SK-N-SH (cell line): ENCODE results near the gene CMTM8. TPM values are rescaled to one million over a fixed set of nuclear protein-coding genes. Genes with fewer than 3 reads are reported as not detected.

Experiments used
- CTCF ChIA-PET: fragments of 300-600, 350-600 bp; formaldehyde crosslinking; extraction: SDS; loops from one replicate; lab custom pipeline; 2021; lab: Yijun Ruan, JAX
- POLR2A ChIA-PET: fragments of 350-600 bp; sonication (Branson Sonifier 250); formaldehyde crosslinking; extraction: SDS; loops from one replicate; lab custom pipeline; 2020; ENCODE audit warnings: antibody characterized with exemption, inconsistent platforms; lab: Yijun Ruan, JAX
- DNase-seq: peaks from one replicate; pipeline ENCODE4 v3.0.0; 2012
- H2AFZ ChIP-seq: fragments of 200-600 bp; sonication (generic); 2 replicates; pipeline ENCODE4 v1.8.1; 2016; ENCODE audit warnings: antibody characterized with exemption, mild to moderate bottlenecking, low read depth
- H3F3A ChIP-seq: fragments of 200-600 bp; sonication (generic); replicated peaks from 2 replicates; pipeline ENCODE3; 2016; ENCODE audit warnings: antibody characterized with exemption, mild to moderate bottlenecking; ENCODE audit not compliant: insufficient read depth
- H3K27ac ChIP-seq, 2 experiments: fragments of 200-500 bp in 1 of 2; fragments of 200-600 bp in 1 of 2; sonication (Bioruptor generic) in 1 of 2; sonication (generic), shearing (Covaris generic) in 1 of 2; 2 replicates each; pipeline versions ENCODE4 v1.5.1 to v1.6.1; 2014 to 2016; ENCODE audit warnings: low read depth in 2 of 2, inconsistent platforms in 1 of 2, low read length in 1 of 2, mild to moderate bottlenecking in 1 of 2, mixed read lengths in 1 of 2
- H3K27me3 ChIP-seq: fragments of 200-600 bp; sonication (generic), shearing (Covaris generic); 2 replicates; pipeline ENCODE4 v1.6.1; 2016; ENCODE audit warnings: mixed run types; ENCODE audit not compliant: insufficient read depth
- H3K36me3 ChIP-seq, 2 experiments: fragments of 200-500 bp in 1 of 2; fragments of 200-600 bp in 1 of 2; sonication (Bioruptor generic) in 1 of 2; sonication (generic) in 1 of 2; replicated peaks in 1 of 2; 2 replicates each; pipeline versions ENCODE3 to v1.5.1; 2014 to 2016; ENCODE audit warnings: low read length in 1 of 2, mild to moderate bottlenecking in 1 of 2; ENCODE audit not compliant: insufficient read depth in 2 of 2, control insufficient read depth in 1 of 2
- H3K4me1 ChIP-seq, 2 experiments: fragments of 200-500 bp in 1 of 2; fragments of 200-600 bp in 1 of 2; sonication (Bioruptor generic) in 1 of 2; sonication (generic), shearing (Covaris generic) in 1 of 2; 2 replicates each; pipeline versions ENCODE4 v1.5.1 to v1.6.1; 2014 to 2016; ENCODE audit warnings: low read depth in 1 of 2, low read length in 1 of 2, mixed run types in 1 of 2; ENCODE audit not compliant: insufficient read depth in 2 of 2, control insufficient read depth in 1 of 2
- H3K4me2 ChIP-seq: fragments of 200-600 bp; sonication (generic), shearing (Covaris generic); 2 replicates; pipeline ENCODE4 v1.6.1; 2017; ENCODE audit warnings: mixed run types
- H3K4me3 ChIP-seq, 2 experiments: fragments of 200-500 bp in 1 of 2; fragments of 200-600 bp in 1 of 2; sonication (Bioruptor generic) in 1 of 2; sonication (generic), shearing (Covaris generic) in 1 of 2; 2 replicates each; pipeline versions ENCODE4 v1.5.1 to v1.8.1; 2014 to 2016; ENCODE audit warnings: low read depth in 2 of 2, inconsistent platforms in 1 of 2, low read length in 1 of 2, mild to moderate bottlenecking in 1 of 2, mixed read lengths in 1 of 2, moderate library complexity in 1 of 2
- H3K79me2 ChIP-seq: fragments of 200-600 bp; sonication (generic); 2 replicates; pipeline ENCODE4 v1.8.1; 2017; ENCODE audit warnings: mild to moderate bottlenecking; ENCODE audit not compliant: insufficient read depth
- H3K9ac ChIP-seq: fragments of 200-600 bp; sonication (generic); 2 replicates; pipeline ENCODE4 v1.6.1; 2017; ENCODE audit warnings: mixed run types
- H3K9me2 ChIP-seq: fragments of 200-600 bp; sonication (generic); 2 replicates; pipeline ENCODE4 v1.6.1; 2017; ENCODE audit warnings: mixed run types
- H3K9me3 ChIP-seq: fragments of 200-600 bp; sonication (generic); 2 replicates; pipeline ENCODE4 v1.6.1; 2017; ENCODE audit warnings: mixed run types, mild to moderate bottlenecking, moderate library complexity
- H4K20me1 ChIP-seq: fragments of 200-600 bp; sonication (generic); 2 replicates; pipeline ENCODE4 v1.6.1; 2017; ENCODE audit warnings: mild to moderate bottlenecking, mixed run types; ENCODE audit not compliant: insufficient read depth
- EP300 ChIP-seq, 2 experiments: IDR thresholded peaks; 2 replicates each; pipeline versions ENCODE4 v1.4.0 to v1.6.1; 2012; ENCODE audit warnings: borderline replicate concordance in 1 of 2, low read depth in 1 of 2, low read length in 1 of 2
- EZH2phosphoT487 ChIP-seq: fragments of 200-600 bp; sonication (generic); IDR thresholded peaks from 2 replicates; pipeline ENCODE4 v1.6.1; 2017; ENCODE audit warnings: low read depth, mixed run types, mild to moderate bottlenecking, antibody characterized with exemption, moderate library complexity, borderline replicate concordance
- GABPA ChIP-seq: IDR thresholded peaks from 2 replicates; pipeline ENCODE4 v1.4.0; 2012; ENCODE audit warnings: low read depth, mild to moderate bottlenecking
- NFIC ChIP-seq: IDR thresholded peaks from 2 replicates; pipeline ENCODE4 v1.4.0; 2012; ENCODE audit warnings: borderline replicate concordance
- NRF1 ChIP-seq: IDR thresholded peaks from 2 replicates; pipeline ENCODE4 v1.6.1; 2012; ENCODE audit warnings: low read depth, mild to moderate bottlenecking, low read length
- PBX3 ChIP-seq: IDR thresholded peaks from 2 replicates; pipeline ENCODE4; 2012
- RAD21 ChIP-seq: IDR thresholded peaks from 2 replicates; pipeline ENCODE4 v1.6.1; 2012; ENCODE audit warnings: mild to moderate bottlenecking, low read length
- REST ChIP-seq: IDR thresholded peaks from 2 replicates; pipeline ENCODE4 v1.6.1; 2012; ENCODE audit warnings: mild to moderate bottlenecking, low read depth, low read length, moderate library complexity
- RFX5 ChIP-seq: IDR thresholded peaks from 2 replicates; pipeline ENCODE4 v1.6.1; 2012; ENCODE audit warnings: mild to moderate bottlenecking, improper control_type of control experiment, low read length
- SMC3 ChIP-seq: IDR thresholded peaks from 2 replicates; pipeline ENCODE4 v1.6.1; 2012; ENCODE audit warnings: low read depth, low read length, improper control_type of control experiment
- USF1 ChIP-seq: IDR thresholded peaks from 2 replicates; pipeline ENCODE4 v1.4.0; 2012; ENCODE audit warnings: low read depth, borderline replicate concordance
- WGBS: methylation state at CpG from one replicate; pipeline ENCODE4 v1.1.6; 2017; ENCODE audit warnings: low lambda C conversion rate; 5-methylcytosine and 5-hydroxymethylcytosine counted together
- polyA plus RNA-seq, 3 experiments: library from polyadenylated mRNA; depleted of rRNA; stranded (reverse); fragments of >200 nt; gene quantifications; 2 replicates each; pipeline ENCODE4 v1.2.3, GENCODE V29; 2012
- TF ChIP-seq, protein P1 (sequence below): IDR thresholded peaks from 2 replicates; pipeline ENCODE4 v1.4.0; 2012; ENCODE audit warnings: low read depth

CMTM8 gene
- polyA plus RNA-seq, 1 of the 3 experiments (the other 2 are of a cell fraction): 9.7 TPM

DNA sequence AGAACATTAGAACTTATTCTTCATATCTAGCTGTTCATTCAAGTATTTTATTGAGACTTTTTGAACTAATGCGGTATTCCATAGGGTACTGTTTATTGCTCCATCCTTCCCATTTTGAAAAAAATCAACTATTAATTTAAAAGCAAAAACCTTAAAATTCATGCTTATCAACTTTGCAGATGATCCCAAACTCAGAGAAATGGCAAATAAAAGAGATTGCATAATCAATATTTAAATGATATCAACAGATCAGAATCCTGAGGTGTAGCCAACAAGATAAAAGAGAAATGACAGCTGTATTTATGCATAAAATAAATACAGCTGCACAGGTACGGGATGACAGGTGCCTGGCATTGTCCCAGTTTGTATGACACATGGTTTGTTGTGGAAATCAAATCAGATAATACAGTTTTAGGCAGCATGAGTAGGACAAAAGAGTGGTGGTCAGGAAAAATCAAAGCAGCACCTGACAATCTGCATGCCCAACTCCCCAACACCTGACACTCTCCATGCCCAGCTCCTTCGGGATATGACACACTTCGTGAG, 42.4 kb upstream of the CMTM8 start (continued):
- TF ChIP-seq PBX3 (no peak), EP300 (IDR thresholded peaks at IDR 0.05; ENCODE audit: borderline replicate concordance in 1 of 2, low read depth in 1 of 2, low read length in 1 of 2) (no peak), RFX5 (no peak), EZH2phosphoT487 (no peak)

GRCh38 chr3:32197991-32198390, 40.5 kb upstream of the CMTM8 start:
- Histone ChIP-seq H3K79me2 (no peaks in the 10 kb centered on the region), H3K36me3 (no peaks in the 10 kb centered on the region), H3K4me3 (no peak overlapping the region), H3K9ac (no peak overlapping the region), H2AFZ (no peak overlapping the region), H3K4me1 (peaks cover 0 to 5% of the 10 kb centered on the region in 2 experiments; a peak in 2 of 4 replicates), H3K27me3 (peaks cover 9% of the 10 kb centered on the region; the same call in 1 of the 2 replicates), H4K20me1 (no peaks in the 10 kb centered on the region), H3K9me2 (no peaks in the 10 kb centered on the region), H3K27ac (no peak overlapping the region), H3K9me3 (no peaks in the 10 kb centered on the region), H3K4me2 (no peak overlapping the region), H3F3A (no peaks in the 10 kb centered on the region)
- WGBS: 100% methylated on average over 1 of the region's 1 CpG
- no peak for DNase-seq
- ChIA-PET POLR2A (no interaction called here), CTCF (interaction anchor here (0.9 kb wide), 1 partner anchor 270 kb away, joined by 3 read pairs; no protein-coding TSS in a partner anchor)
- no peak for TF ChIP-seq USF1
- TF ChIP-seq, protein P1, sequence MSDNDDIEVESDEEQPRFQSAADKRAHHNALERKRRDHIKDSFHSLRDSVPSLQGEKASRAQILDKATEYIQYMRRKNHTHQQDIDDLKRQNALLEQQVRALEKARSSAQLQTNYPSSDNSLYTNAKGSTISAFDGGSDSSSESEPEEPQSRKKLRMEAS: no peak
- no peak for TF ChIP-seq SMC3
- no peak for TF ChIP-seq GABPA
- no peak for TF ChIP-seq NRF1
- TF ChIP-seq NFIC: no peak
- TF ChIP-seq REST: no peak
- no peak for TF ChIP-seq EZH2phosphoT487
- TF ChIP-seq RAD21: no peak
